HepG2 (cell line): ENCODE results near the gene MXRA7. TPM values are rescaled to one million over a fixed set of nuclear protein-coding genes. Genes with fewer than 3 reads are reported as not detected.

Experiments
- CBX2 ChIP-seq, 2 experiments: fragments of 200-600 bp in 1 of 2; sonication (generic); formaldehyde crosslinking in 1 of 2; IDR thresholded peaks; 2 replicates each; pipeline versions ENCODE4 v1.7.0 to v1.8.1; 2018 to 2022; ENCODE audit warnings: low read depth in 2 of 2, low read length in 1 of 2, mild to moderate bottlenecking in 1 of 2, missing genetic modification reagents in 1 of 2
- EHMT2 ChIP-seq: fragments of 200-600 bp; sonication (generic); IDR thresholded peaks from 2 replicates; pipeline ENCODE4 v1.7.0; 2017; ENCODE audit warnings: antibody characterized with exemption, low read depth, low read length, borderline replicate concordance
- ELF1 ChIP-seq: sonication (generic); formaldehyde crosslinking; IDR thresholded peaks from 2 replicates; pipeline ENCODE4 v1.4.0; 2020; ENCODE audit warnings: missing genetic modification reagents
- GABPA ChIP-seq, 2 experiments: IDR thresholded peaks; 2 replicates each; pipeline ENCODE4 v1.6.1; 2011 to 2016; ENCODE audit warnings: low read depth in 2 of 2, low read length in 1 of 2, missing biosample characterization in 1 of 2, missing genetic modification characterization in 1 of 2
- HDAC6 ChIP-seq: fragments of 200-600 bp; sonication (generic); IDR thresholded peaks from 2 replicates; pipeline ENCODE4 v1.7.0; 2017; ENCODE audit warnings: mild to moderate bottlenecking, antibody characterized with exemption, low read length, low read depth
- HMG20A ChIP-seq: IDR thresholded peaks from 2 replicates; pipeline ENCODE4 v1.6.1; 2016; ENCODE audit warnings: borderline replicate concordance
- IRF2 ChIP-seq: IDR thresholded peaks from 2 replicates; pipeline ENCODE4 v1.6.1; 2018; ENCODE audit warnings: missing genetic modification reagents, missing compliant biosample characterization
- NKX3-1 ChIP-seq: sonication (generic); formaldehyde crosslinking; IDR thresholded peaks from 2 replicates; pipeline ENCODE4 v1.5.0; 2020; ENCODE audit warnings: missing genetic modification reagents
- NR3C1 ChIP-seq: sonication (generic); formaldehyde crosslinking; IDR thresholded peaks from 2 replicates; pipeline ENCODE4 v1.4.0; 2020; ENCODE audit warnings: missing genetic modification reagents
- PCBP1 ChIP-seq: fragments of 200-400 bp; formaldehyde crosslinking; IDR thresholded peaks from 2 replicates; pipeline ENCODE4 v1.6.1; 2017; ENCODE audit warnings: mild to moderate bottlenecking, low read depth, low read length, borderline replicate concordance
- PCBP2 ChIP-seq: fragments of 200-400 bp; formaldehyde crosslinking; optimal IDR thresholded peaks from 2 replicates; pipeline ENCODE3; 2018; ENCODE audit warnings: low read length, low read depth; ENCODE audit not compliant: poor library complexity, severe bottlenecking
- RAD21 ChIP-seq: fragments of 450-650 bp; formaldehyde crosslinking; IDR thresholded peaks from 2 replicates; pipeline ENCODE4 v1.5.0; 2020; ENCODE audit warnings: mild to moderate bottlenecking
- REPIN1 ChIP-seq: sonication (generic); formaldehyde crosslinking; IDR thresholded peaks from 2 replicates; pipeline ENCODE4 v1.8.0; 2022; ENCODE audit warnings: missing genetic modification reagents, low read depth, mild to moderate bottlenecking, borderline replicate concordance
- RFXAP ChIP-seq: sonication (generic); formaldehyde crosslinking; IDR thresholded peaks from 2 replicates; pipeline ENCODE4 v1.4.0; 2020; ENCODE audit warnings: missing genetic modification reagents, borderline replicate concordance
- STAT5B ChIP-seq: sonication (generic); formaldehyde crosslinking; IDR thresholded peaks from 2 replicates; pipeline ENCODE4 v1.4.0; 2020; ENCODE audit warnings: missing genetic modification reagents
- TOE1 ChIP-seq: sonication (generic); formaldehyde crosslinking; IDR thresholded peaks from 2 replicates; pipeline ENCODE4 v1.4.0; 2020; ENCODE audit warnings: mild to moderate bottlenecking, missing genetic modification reagents
- WIZ ChIP-seq: sonication (generic); formaldehyde crosslinking; IDR thresholded peaks from 2 replicates; pipeline ENCODE4 v1.5.1; 2020; ENCODE audit warnings: mild to moderate bottlenecking, missing genetic modification reagents
- ZMYM4 ChIP-seq: sonication (generic); formaldehyde crosslinking; IDR thresholded peaks from 2 replicates; pipeline ENCODE4 v1.8.1; 2023; ENCODE audit warnings: mild to moderate bottlenecking, missing genetic modification reagents
- ZNF224 ChIP-seq: sonication (generic); formaldehyde crosslinking; IDR thresholded peaks from 2 replicates; pipeline ENCODE4 v1.5.0; 2020; ENCODE audit warnings: mild to moderate bottlenecking, missing genetic modification reagents
- ZNF234 ChIP-seq: sonication (generic); formaldehyde crosslinking; conservative IDR thresholded peaks from 2 replicates; pipeline ENCODE4 v1.5.1; 2020; ENCODE audit warnings: mild to moderate bottlenecking, missing genetic modification reagents
- ZNF296 ChIP-seq: sonication (generic); formaldehyde crosslinking; conservative IDR thresholded peaks from 2 replicates; pipeline ENCODE4 v1.5.0; 2020; ENCODE audit warnings: mild to moderate bottlenecking, missing genetic modification reagents
- ZNF446 ChIP-seq: sonication (generic); formaldehyde crosslinking; IDR thresholded peaks from 2 replicates; pipeline ENCODE4 v1.5.0; 2020; ENCODE audit warnings: mild to moderate bottlenecking, missing genetic modification reagents
- ZNF614 ChIP-seq: IDR thresholded peaks from 2 replicates; pipeline ENCODE4 v1.6.1; 2018; ENCODE audit warnings: missing biosample characterization, missing genetic modification reagents, inconsistent platforms, borderline replicate concordance
- ZNF670 ChIP-seq: sonication (generic); formaldehyde crosslinking; IDR thresholded peaks from 2 replicates; pipeline ENCODE4 v1.8.0; 2022; ENCODE audit warnings: mild to moderate bottlenecking, missing genetic modification reagents, borderline replicate concordance
- ZNF781 ChIP-seq: sonication (generic); formaldehyde crosslinking; IDR thresholded peaks from 2 replicates; pipeline ENCODE4 v1.5.1; 2020; ENCODE audit warnings: borderline replicate concordance, mild to moderate bottlenecking, missing genetic modification reagents; ENCODE audit errors: not compliant biosample characterization
- polyA plus RNA-seq, 8 experiments: library from polyadenylated mRNA; depleted of rRNA in 3 of 8; stranded (reverse) in 7 of 8; unstranded in 1 of 8; fragments of >200 nt; fragmentation: Illumina TruSeq in 4 of 8; extraction: Trizol in 4 of 8; gene quantifications; 2 replicates each; pipeline versions ENCODE4 v1.2.1 to v1.2.3, GENCODE V29; 2011 to 2016; ENCODE audit warnings: low read depth in 4 of 8, missing spikeins in 1 of 8, mixed read lengths in 1 of 8; ENCODE audit not compliant: insufficient read depth in 1 of 8
- total RNA-seq, 5 experiments: library from RNA; depleted of rRNA; stranded (reverse); fragments of >200 nt; fragmentation: Illumina TruSeq; extraction: Trizol; gene quantifications; 2 replicates each; pipeline ENCODE4 v1.2.3, GENCODE V29; 2016; ENCODE audit warnings: low read depth in 1 of 5
- TF ChIP-seq, protein P1 (sequence below): sonication (generic); formaldehyde crosslinking; IDR thresholded peaks from 2 replicates; pipeline ENCODE4 v1.5.1; 2020; ENCODE audit warnings: mild to moderate bottlenecking, moderate library complexity, missing genetic modification reagents

MXRA7 gene
- total and polyA plus RNA-seq, 2 of the 13 experiments (the other 11 are each of a cell fraction or from before 2014, with no cell fraction given), result 44.8 to 112 TPM

DNA sequence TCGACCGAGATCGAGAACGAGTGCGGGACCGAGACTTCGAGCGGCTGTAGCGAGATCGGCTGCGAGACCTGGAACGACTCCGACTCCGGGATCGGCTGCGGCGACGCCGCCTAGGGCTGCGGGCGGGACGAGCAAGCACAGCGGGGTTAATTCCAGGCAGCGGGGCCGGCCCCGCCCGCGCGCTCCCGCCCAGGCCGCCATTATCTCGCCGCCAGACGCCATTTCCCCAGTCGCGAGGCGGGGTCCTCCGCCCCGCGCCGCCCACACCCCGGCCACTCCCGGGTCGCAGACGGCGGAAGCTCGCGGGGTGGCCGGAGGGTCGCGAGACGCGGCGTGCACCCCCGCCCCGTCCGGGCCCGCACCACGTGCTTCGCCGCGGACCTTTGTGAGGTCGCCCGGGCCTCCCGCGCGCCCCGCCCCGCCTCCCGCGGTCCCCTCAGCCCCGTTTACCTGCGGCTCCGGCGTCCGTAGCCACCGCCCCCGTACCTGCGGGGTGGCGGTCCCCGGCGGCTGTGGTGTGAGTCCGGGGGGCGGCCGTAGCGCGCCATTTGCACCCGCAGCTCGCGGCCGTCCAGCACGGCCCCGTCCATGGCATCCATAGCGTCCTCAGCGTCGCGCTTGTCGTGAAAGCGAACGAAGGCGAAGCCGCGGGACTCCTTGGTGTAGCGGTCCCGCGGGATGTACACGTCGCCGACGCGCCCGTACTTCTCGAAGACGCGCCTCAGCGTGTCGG lies 25.8 kb upstream of the MXRA7 start (continued):
- TF ChIP-seq WIZ (CRISPR knock-in tag) (no peak), ZNF614 (CRISPR knock-in tag) (no peak), PCBP1 (no peak), ZNF781 (CRISPR knock-in tag) (no peak), ZMYM4 (CRISPR knock-in tag) (no peak; the same call in 1 of the 2 replicates), STAT5B (CRISPR knock-in tag) (no peak), RAD21 (CRISPR knock-in tag) (peak; percentile 54), ZNF670 (CRISPR knock-in tag) (no peak), TOE1 (no peak; the same call in 1 of the 2 replicates), ELF1 (CRISPR knock-in tag) (no peak), PCBP2 (no peak), IRF2 (CRISPR knock-in tag) (peak; percentile 23; the same call in 1 of the 2 replicates), NR3C1 (CRISPR knock-in tag) (no peak), NKX3-1 (CRISPR knock-in tag) (0 out of 2 replicates have a peak, but pooled peaks have one; percentile 10), GABPA (IDR thresholded peaks at IDR 0.05; ENCODE audit: low read depth, low read length) (0 out of 2 replicates have a peak, but pooled peaks have one; percentile 22), GABPA (CRISPR knock-in tag; IDR thresholded peaks at IDR 0.05; ENCODE audit: low read depth) (no peak), HDAC6 (peak; percentile 89; the same call in 1 of the 2 replicates), ZNF296 (CRISPR knock-in tag) (no peak), ZNF446 (CRISPR knock-in tag) (no peak; the same call in 1 of the 2 replicates), REPIN1 (CRISPR knock-in tag) (peak; percentile 27; the same call in 1 of the 2 replicates), CBX2 (IDR thresholded peaks at IDR 0.05; ENCODE audit: low read depth, low read length) (no peak), CBX2 (CRISPR knock-in tag; IDR thresholded peaks at IDR 0.05; ENCODE audit: low read depth) (no peak), ZNF224 (CRISPR knock-in tag) (no peak), ZNF234 (CRISPR knock-in tag) (0 out of 2 replicates have a peak, but pooled peaks have one; percentile 23), RFXAP (0 out of 2 replicates have a peak, but pooled peaks have one; percentile 6), HMG20A (CRISPR knock-in tag) (no peak), EHMT2 (no peak)
- TF ChIP-seq, protein P1, sequence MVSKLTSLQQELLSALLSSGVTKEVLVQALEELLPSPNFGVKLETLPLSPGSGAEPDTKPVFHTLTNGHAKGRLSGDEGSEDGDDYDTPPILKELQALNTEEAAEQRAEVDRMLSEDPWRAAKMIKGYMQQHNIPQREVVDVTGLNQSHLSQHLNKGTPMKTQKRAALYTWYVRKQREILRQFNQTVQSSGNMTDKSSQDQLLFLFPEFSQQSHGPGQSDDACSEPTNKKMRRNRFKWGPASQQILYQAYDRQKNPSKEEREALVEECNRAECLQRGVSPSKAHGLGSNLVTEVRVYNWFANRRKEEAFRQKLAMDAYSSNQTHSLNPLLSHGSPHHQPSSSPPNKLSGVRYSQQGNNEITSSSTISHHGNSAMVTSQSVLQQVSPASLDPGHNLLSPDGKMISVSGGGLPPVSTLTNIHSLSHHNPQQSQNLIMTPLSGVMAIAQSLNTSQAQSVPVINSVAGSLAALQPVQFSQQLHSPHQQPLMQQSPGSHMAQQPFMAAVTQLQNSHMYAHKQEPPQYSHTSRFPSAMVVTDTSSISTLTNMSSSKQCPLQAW, result no peak
